HL-60 (cell line): ENCODE results near the gene CDC26.

Source experiments
- POLR2AphosphoS5 ChIP-seq: IDR thresholded peaks from 2 replicates; pipeline ENCODE4 v1.6.1; 2012; ENCODE audit warnings: low read depth
- TF ChIP-seq, protein P1 (sequence below): IDR thresholded peaks from one replicate; pipeline ENCODE4 v1.5.1; 2011; ENCODE audit warnings: low read length, control low read depth, inconsistent platforms; ENCODE audit not compliant: insufficient read depth
- TF ChIP-seq, protein P2 (sequence below): IDR thresholded peaks from 2 replicates; pipeline ENCODE4 v1.6.1; 2012; ENCODE audit warnings: low read depth; ENCODE audit not compliant: insufficient replicate concordance

DNA sequence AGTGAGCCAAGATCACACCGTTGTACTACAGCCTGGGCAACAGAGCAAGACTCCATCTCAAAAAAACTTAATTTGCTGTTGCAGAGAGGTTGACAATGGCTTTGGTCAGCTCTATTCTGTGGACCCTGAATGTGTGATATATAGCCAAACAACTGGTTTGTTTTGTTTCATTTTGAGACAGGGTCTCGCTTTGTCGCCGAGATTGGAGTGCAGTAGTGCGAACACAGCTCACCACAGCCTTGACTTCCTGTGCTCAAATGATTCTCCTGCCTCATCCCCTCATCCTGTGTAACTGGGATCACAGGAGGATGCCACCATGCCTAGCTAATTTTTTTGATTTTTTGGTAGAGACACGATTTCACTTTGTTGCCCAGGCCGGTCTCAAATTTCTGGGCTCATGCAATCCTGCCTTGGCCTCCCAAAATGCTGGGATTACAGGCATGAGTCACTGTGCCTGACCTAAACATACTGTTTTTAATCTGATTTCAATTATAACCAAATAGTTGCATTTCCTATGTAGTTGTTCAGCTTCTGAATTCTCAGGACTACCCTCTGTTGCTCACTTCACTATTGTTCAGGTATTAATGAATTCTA is 18.0 kb upstream of the CDC26 start:
- TF ChIP-seq, protein P1, sequence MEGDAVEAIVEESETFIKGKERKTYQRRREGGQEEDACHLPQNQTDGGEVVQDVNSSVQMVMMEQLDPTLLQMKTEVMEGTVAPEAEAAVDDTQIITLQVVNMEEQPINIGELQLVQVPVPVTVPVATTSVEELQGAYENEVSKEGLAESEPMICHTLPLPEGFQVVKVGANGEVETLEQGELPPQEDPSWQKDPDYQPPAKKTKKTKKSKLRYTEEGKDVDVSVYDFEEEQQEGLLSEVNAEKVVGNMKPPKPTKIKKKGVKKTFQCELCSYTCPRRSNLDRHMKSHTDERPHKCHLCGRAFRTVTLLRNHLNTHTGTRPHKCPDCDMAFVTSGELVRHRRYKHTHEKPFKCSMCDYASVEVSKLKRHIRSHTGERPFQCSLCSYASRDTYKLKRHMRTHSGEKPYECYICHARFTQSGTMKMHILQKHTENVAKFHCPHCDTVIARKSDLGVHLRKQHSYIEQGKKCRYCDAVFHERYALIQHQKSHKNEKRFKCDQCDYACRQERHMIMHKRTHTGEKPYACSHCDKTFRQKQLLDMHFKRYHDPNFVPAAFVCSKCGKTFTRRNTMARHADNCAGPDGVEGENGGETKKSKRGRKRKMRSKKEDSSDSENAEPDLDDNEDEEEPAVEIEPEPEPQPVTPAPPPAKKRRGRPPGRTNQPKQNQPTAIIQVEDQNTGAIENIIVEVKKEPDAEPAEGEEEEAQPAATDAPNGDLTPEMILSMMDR: no peak
- TF ChIP-seq, protein P2, sequence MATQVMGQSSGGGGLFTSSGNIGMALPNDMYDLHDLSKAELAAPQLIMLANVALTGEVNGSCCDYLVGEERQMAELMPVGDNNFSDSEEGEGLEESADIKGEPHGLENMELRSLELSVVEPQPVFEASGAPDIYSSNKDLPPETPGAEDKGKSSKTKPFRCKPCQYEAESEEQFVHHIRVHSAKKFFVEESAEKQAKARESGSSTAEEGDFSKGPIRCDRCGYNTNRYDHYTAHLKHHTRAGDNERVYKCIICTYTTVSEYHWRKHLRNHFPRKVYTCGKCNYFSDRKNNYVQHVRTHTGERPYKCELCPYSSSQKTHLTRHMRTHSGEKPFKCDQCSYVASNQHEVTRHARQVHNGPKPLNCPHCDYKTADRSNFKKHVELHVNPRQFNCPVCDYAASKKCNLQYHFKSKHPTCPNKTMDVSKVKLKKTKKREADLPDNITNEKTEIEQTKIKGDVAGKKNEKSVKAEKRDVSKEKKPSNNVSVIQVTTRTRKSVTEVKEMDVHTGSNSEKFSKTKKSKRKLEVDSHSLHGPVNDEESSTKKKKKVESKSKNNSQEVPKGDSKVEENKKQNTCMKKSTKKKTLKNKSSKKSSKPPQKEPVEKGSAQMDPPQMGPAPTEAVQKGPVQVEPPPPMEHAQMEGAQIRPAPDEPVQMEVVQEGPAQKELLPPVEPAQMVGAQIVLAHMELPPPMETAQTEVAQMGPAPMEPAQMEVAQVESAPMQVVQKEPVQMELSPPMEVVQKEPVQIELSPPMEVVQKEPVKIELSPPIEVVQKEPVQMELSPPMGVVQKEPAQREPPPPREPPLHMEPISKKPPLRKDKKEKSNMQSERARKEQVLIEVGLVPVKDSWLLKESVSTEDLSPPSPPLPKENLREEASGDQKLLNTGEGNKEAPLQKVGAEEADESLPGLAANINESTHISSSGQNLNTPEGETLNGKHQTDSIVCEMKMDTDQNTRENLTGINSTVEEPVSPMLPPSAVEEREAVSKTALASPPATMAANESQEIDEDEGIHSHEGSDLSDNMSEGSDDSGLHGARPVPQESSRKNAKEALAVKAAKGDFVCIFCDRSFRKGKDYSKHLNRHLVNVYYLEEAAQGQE: no peak
- TF ChIP-seq POLR2AphosphoS5: 0 out of 2 replicates have a peak, but pooled peaks have one; percentile 41
